GM12878 (cell line): ENCODE data around the gene NKTR. TPM values are rescaled to one million over a fixed set of nuclear protein-coding genes. Genes with fewer than 3 reads are reported as not detected.

Source experiments
- ATAC-seq: fragments of 200-7000 bp; cut with Tn5 transposase; 3 replicates; pipeline ENCODE4 v1.9.1; 2020; ENCODE audit warnings: mild to moderate bottlenecking, moderate library complexity
- BruUV-seq: library from RNA; stranded (reverse); fragments of 400-500 nt; replicated peaks from 2 replicates; lab custom pipeline; 2021; lab: Mats Ljungman, UMichigan
- CTCF ChIA-PET: fragments of 300-600 bp; sonication (Branson Sonifier 250); formaldehyde crosslinking; extraction: SDS; loops from one replicate; lab custom pipeline; 2021; ENCODE audit warnings: inconsistent platforms; lab: Yijun Ruan, JAX
- POLR2A ChIA-PET: fragments of 350-600 bp; formaldehyde crosslinking; extraction: SDS; loops from one replicate; lab custom pipeline; 2021; ENCODE audit warnings: inconsistent platforms; lab: Charles Lee
- RAD21 ChIA-PET: fragments of 300-600 bp; sonication (Branson Sonifier 250); formaldehyde crosslinking; loops from one replicate; lab custom pipeline; 2023; ENCODE audit warnings: antibody characterized with exemption; ENCODE audit not compliant: unreplicated experiment; lab: Charles Lee
- SMC1A ChIA-PET: fragments of 300-600 bp; sonication (Branson Sonifier 250); formaldehyde crosslinking; loops from one replicate; lab custom pipeline; 2023; ENCODE audit not compliant: unreplicated experiment, uncharacterized antibody; lab: Charles Lee
- DNase-seq: peaks from one replicate; pipeline ENCODE4 v3.0.0-alpha.2; 2011; ENCODE audit warnings: low read depth, low spot score
- FAIRE-seq: peaks from 3 replicates; lab custom pipeline; 2011; peaks lifted over from hg19 to GRCh38; lab: Jason Lieb, UNC
- H2AFZ ChIP-seq: 2 replicates; pipeline ENCODE4 v1.6.0; 2011; ENCODE audit warnings: low read depth, low read length, control low read depth; ENCODE audit not compliant: control insufficient read depth
- H3K27ac ChIP-seq: 2 replicates; pipeline ENCODE4 v1.5.1; 2011; ENCODE audit warnings: control low read depth; ENCODE audit not compliant: control insufficient read depth, insufficient read depth
- H3K27me3 ChIP-seq, 2 experiments: replicated peaks in 1 of 2; 2 replicates each; pipeline versions ENCODE4 v1.6.0 to v1.6.1; 2011; ENCODE audit warnings: low read length in 1 of 2; ENCODE audit not compliant: control insufficient read depth in 2 of 2, insufficient read depth in 2 of 2
- H3K36me3 ChIP-seq, 2 experiments: 2 replicates each; pipeline ENCODE4 v1.5.1; 2011; ENCODE audit warnings: low read length in 1 of 2; ENCODE audit not compliant: control insufficient read depth in 2 of 2, insufficient read depth in 2 of 2
- H3K4me1 ChIP-seq: 2 replicates; pipeline ENCODE4 v1.6.1; 2011; ENCODE audit warnings: mild to moderate bottlenecking, low read length, moderate library complexity, mixed read lengths; ENCODE audit not compliant: control insufficient read depth, insufficient read depth
- H3K4me2 ChIP-seq: 2 replicates; pipeline ENCODE4 v1.6.0; 2011; ENCODE audit warnings: control low read depth; ENCODE audit not compliant: control insufficient read depth, insufficient read depth
- H3K4me3 ChIP-seq: fragments of 200-600 bp; sonication (generic); 2 replicates; pipeline ENCODE4 v1.5.1; 2016
- H3K79me2 ChIP-seq: 2 replicates; pipeline ENCODE4 v1.6.0; 2011; ENCODE audit warnings: low read length; ENCODE audit not compliant: control insufficient read depth, insufficient read depth
- H3K9ac ChIP-seq: 2 replicates; pipeline ENCODE4 v1.8.0; 2011; ENCODE audit warnings: low read length, control low read depth, mixed read lengths; ENCODE audit not compliant: control insufficient read depth, insufficient read depth
- H3K9me3 ChIP-seq: replicated peaks from 3 replicates; pipeline ENCODE4 v1.5.1; 2011; ENCODE audit warnings: mild to moderate bottlenecking, low read length; ENCODE audit not compliant: control insufficient read depth, insufficient read depth
- H4K20me1 ChIP-seq: 2 replicates; pipeline ENCODE4 v1.6.0; 2011; ENCODE audit not compliant: control insufficient read depth, insufficient read depth
- ATF7 ChIP-seq: fragments of 450-650 bp; IDR thresholded peaks from 2 replicates; pipeline ENCODE4 v1.6.1; 2016; ENCODE audit warnings: low read depth, mild to moderate bottlenecking
- BHLHE40 ChIP-seq, 2 experiments: fragments of 450-650 bp in 1 of 2; IDR thresholded peaks; 2 replicates each; pipeline ENCODE4 v1.6.1; 2011 to 2017; ENCODE audit warnings: low read depth in 2 of 2, borderline replicate concordance in 1 of 2, improper control_type of control experiment in 1 of 2, low read length in 1 of 2, mild to moderate bottlenecking in 1 of 2
- GATAD2B ChIP-seq: fragments of 450-650 bp; conservative IDR thresholded peaks from 2 replicates; pipeline ENCODE4 v1.6.1; 2017; ENCODE audit warnings: low read depth, mild to moderate bottlenecking, moderate library complexity
- KLF5 ChIP-seq: fragments of 450-650 bp; IDR thresholded peaks from 2 replicates; pipeline ENCODE4 v1.6.1; 2014; ENCODE audit warnings: mild to moderate bottlenecking; ENCODE audit not compliant: partially characterized antibody
- MTA3 ChIP-seq: IDR thresholded peaks from 2 replicates; pipeline ENCODE4 v1.6.1; 2012; ENCODE audit warnings: low read length, inconsistent platforms, borderline replicate concordance
- RAD21 ChIP-seq: IDR thresholded peaks from 2 replicates; pipeline ENCODE4 v1.6.1; 2011; ENCODE audit warnings: mild to moderate bottlenecking, low read depth, low read length, moderate library complexity; ENCODE audit not compliant: insufficient read depth
- REST ChIP-seq: IDR thresholded peaks from 2 replicates; pipeline ENCODE4 v1.6.1; 2012; ENCODE audit warnings: mild to moderate bottlenecking, low read depth, low read length
- STAT3 ChIP-seq: IDR thresholded peaks from 2 replicates; pipeline ENCODE4 v1.6.1; 2011; ENCODE audit warnings: low read depth, low read length, improper control_type of control experiment
- TCF3 ChIP-seq: IDR thresholded peaks from 2 replicates; pipeline ENCODE4 v1.6.1; 2012; ENCODE audit warnings: low read depth, mild to moderate bottlenecking, low read length, borderline replicate concordance; ENCODE audit not compliant: insufficient read depth
- ZBTB40 ChIP-seq: fragments of 450-650 bp; IDR thresholded peaks from 2 replicates; pipeline ENCODE4 v1.6.1; 2016; ENCODE audit warnings: mild to moderate bottlenecking, moderate library complexity, borderline replicate concordance
- WGBS: methylation state at CpG from one replicate; pipeline ENCODE4 v1.1.6; 2016; ENCODE audit warnings: low lambda C conversion rate; ENCODE audit not compliant: insufficient replicate concordance, insufficient coverage; ENCODE audit errors: missing lambda C conversion rate; 5-methylcytosine and 5-hydroxymethylcytosine counted together
- in situ Hi-C: fragments of 300-500 bp; cut with MboI; formaldehyde crosslinking; loops from 9 replicates; pipeline ENCODE4 v1.14.3; 2018; ENCODE audit warnings: mixed read lengths
- intact Hi-C: fragments of 100-400 bp; cut with micrococcal nuclease; formaldehyde crosslinking; loops from one replicate; pipeline ENCODE4 v1.14.2; 2022; ENCODE audit not compliant: unreplicated experiment
- polyA plus RNA-seq, 11 experiments: library from polyadenylated mRNA; depleted of rRNA in 4 of 11; unstranded in 6 of 11; stranded (reverse) in 5 of 11; fragments of >200 nt; fragmentation: Nextera tagmentation in 4 of 11; fragmentation: Illumina TruSeq in 1 of 11; extraction: Ambion mirVana in 4 of 11; extraction: Trizol in 1 of 11; gene quantifications; 1 replicate in 1 of 11; 2 replicates in 10 of 11; pipeline versions ENCODE4 v1.2.1 to v1.2.3, GENCODE V29; 2011 to 2016; ENCODE audit warnings: inconsistent platforms in 2 of 11, missing spikeins in 2 of 11, low read depth in 1 of 11
- total RNA-seq, 4 experiments: library from RNA; depleted of rRNA in 3 of 4; stranded (reverse); fragments of >200 nt in 3 of 4; fragmentation: Illumina TruSeq in 1 of 4; extraction: Trizol in 1 of 4; gene quantifications; 2 replicates each; pipeline versions ENCODE4 v1.2.1 to v1.2.3, GENCODE V29; 2013 to 2021
- TF ChIP-seq, protein P1 (sequence below): IDR thresholded peaks from 2 replicates; pipeline ENCODE4 v1.6.1; 2012; ENCODE audit warnings: low read depth, low read length, improper control_type of control experiment
- TF ChIP-seq, protein P2 (sequence below): fragments of 450-650 bp; IDR thresholded peaks from 2 replicates; pipeline ENCODE4 v1.6.1; 2014; ENCODE audit warnings: mild to moderate bottlenecking

NKTR gene
- total and polyA plus RNA-seq, 10 of the 15 experiments (the other 5 are each of a cell fraction or from before 2014, with no cell fraction given): 15.3 to 91.9 (median 55.3) TPM

GRCh38 chr3:42690191-42690590 lies 89.7 kb downstream of the NKTR start:
- 9% methylated on average over 7 of the region's 7 CpGs for WGBS
- TF ChIP-seq, protein P1, sequence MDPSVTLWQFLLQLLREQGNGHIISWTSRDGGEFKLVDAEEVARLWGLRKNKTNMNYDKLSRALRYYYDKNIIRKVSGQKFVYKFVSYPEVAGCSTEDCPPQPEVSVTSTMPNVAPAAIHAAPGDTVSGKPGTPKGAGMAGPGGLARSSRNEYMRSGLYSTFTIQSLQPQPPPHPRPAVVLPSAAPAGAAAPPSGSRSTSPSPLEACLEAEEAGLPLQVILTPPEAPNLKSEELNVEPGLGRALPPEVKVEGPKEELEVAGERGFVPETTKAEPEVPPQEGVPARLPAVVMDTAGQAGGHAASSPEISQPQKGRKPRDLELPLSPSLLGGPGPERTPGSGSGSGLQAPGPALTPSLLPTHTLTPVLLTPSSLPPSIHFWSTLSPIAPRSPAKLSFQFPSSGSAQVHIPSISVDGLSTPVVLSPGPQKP: no peak
- no peak for TF ChIP-seq MTA3
- no peak for TF ChIP-seq BHLHE40 (IDR thresholded peaks at IDR 0.05; ENCODE audit: borderline replicate concordance in 1 of 2, low read depth in 2 of 2, low read length in 1 of 2)
- no peak for TF ChIP-seq GATAD2B
- no peak for TF ChIP-seq ZBTB40
- TF ChIP-seq STAT3: no peak
- TF ChIP-seq KLF5: no peak
- TF ChIP-seq REST: no peak
- TF ChIP-seq, protein P2, sequence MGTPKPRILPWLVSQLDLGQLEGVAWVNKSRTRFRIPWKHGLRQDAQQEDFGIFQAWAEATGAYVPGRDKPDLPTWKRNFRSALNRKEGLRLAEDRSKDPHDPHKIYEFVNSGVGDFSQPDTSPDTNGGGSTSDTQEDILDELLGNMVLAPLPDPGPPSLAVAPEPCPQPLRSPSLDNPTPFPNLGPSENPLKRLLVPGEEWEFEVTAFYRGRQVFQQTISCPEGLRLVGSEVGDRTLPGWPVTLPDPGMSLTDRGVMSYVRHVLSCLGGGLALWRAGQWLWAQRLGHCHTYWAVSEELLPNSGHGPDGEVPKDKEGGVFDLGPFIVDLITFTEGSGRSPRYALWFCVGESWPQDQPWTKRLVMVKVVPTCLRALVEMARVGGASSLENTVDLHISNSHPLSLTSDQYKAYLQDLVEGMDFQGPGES: no peak
- no peak for TF ChIP-seq RAD21
- no peak for TF ChIP-seq TCF3
- TF ChIP-seq ATF7: no peak

More at GRCh38 chr3:42690191-42690590, 89.7 kb downstream of the NKTR start:
- intact Hi-C loops (no loop called here), in situ Hi-C loops (no loop called here)
- Histone ChIP-seq H3K9me3 (no peaks in the 10 kb centered on the region), H3K4me2 (no peak overlapping the region), H3K4me3 (no peak overlapping the region), H3K79me2 (no peaks in the 10 kb centered on the region), H3K27ac (no peak overlapping the region), H3K9ac (no peak overlapping the region), H3K4me1 (no peaks in the 10 kb centered on the region), H2AFZ (no peak overlapping the region), H3K36me3 (no peaks in the 10 kb centered on the region), H4K20me1 (no peaks in the 10 kb centered on the region), H3K27me3 (no peaks in the 10 kb centered on the region)
- POLR2A ChIA-PET: no interaction called here
- RAD21 ChIA-PET: no interaction called here
- no TSS peak for BruUV-seq
- no peak for ATAC-seq
- SMC1A ChIA-PET: no interaction called here
- CTCF ChIA-PET: no interaction called here
- DNase-seq: no peak
- FAIRE-seq: no peak
